HCT116 (cell line): ENCODE measurements around the gene HOXB7. TPM values are rescaled to one million over a fixed set of nuclear protein-coding genes. Genes with fewer than 3 reads are reported as not detected.

ENCODE experiments used
- ATAC-seq: fragments of 200-7000 bp; cut with Tn5 transposase; 2 replicates; pipeline ENCODE4 v1.9.1; 2020; ENCODE audit warnings: mild to moderate bottlenecking, moderate library complexity
- BruUV-seq: library from RNA; stranded (reverse); fragments of 400-500 nt; replicated peaks from 2 replicates; lab custom pipeline; 2021; lab: Mats Ljungman, UMichigan
- CTCF ChIA-PET: fragments of 300-600 bp; sonication (Branson Sonifier 250); formaldehyde crosslinking; loops from one replicate; lab custom pipeline; 2021; ENCODE audit warnings: antibody characterized with exemption; lab: Charles Lee
- POLR2A ChIA-PET: fragments of 300-600, 350-600 bp; sonication (Branson Sonifier 250); formaldehyde crosslinking; loops from one replicate; lab custom pipeline; 2021; ENCODE audit warnings: antibody characterized with exemption; lab: Charles Lee
- RAD21 ChIA-PET, 2 experiments: fragments of 300-600 bp; sonication (Branson Sonifier 250); formaldehyde crosslinking; loops; one replicate each; lab custom pipeline; 2023; ENCODE audit warnings: low total read pairs in 2 of 2; ENCODE audit not compliant: uncharacterized antibody in 2 of 2, unreplicated experiment in 2 of 2, low non-redundant PET in 1 of 2; lab: Charles Lee
- DNase-seq: peaks from one replicate; pipeline ENCODE4 v3.0.0-alpha.2; 2010; ENCODE audit warnings: low read depth, low spot score
- H2AFZ ChIP-seq: fragments of 200-600 bp; shearing (Covaris generic), sonication (generic); 2 replicates; pipeline ENCODE4 v1.6.1; 2017; ENCODE audit warnings: low read depth, mixed run types, mixed read lengths, antibody characterized with exemption, low read length; ENCODE audit not compliant: poor library complexity, severe bottlenecking
- H3K27ac ChIP-seq: 2 replicates; pipeline ENCODE4 v1.5.1; 2012; ENCODE audit warnings: low read depth, low read length
- H3K27me3 ChIP-seq: fragments of 200-600 bp; sonication (generic); 2 replicates; pipeline ENCODE4 v1.6.1; 2016; ENCODE audit warnings: mixed run types, low read length, mixed read lengths; ENCODE audit not compliant: insufficient read depth
- H3K36me3 ChIP-seq, 2 experiments: fragments of 200-500 bp in 1 of 2; fragments of 200-600 bp in 1 of 2; sonication (Bioruptor generic) in 1 of 2; sonication (generic) in 1 of 2; 2 replicates each; pipeline versions ENCODE4 v1.5.1 to v1.6.1; 2014 to 2016; ENCODE audit warnings: low read length in 2 of 2, inconsistent platforms in 1 of 2, mixed read lengths in 1 of 2, mixed run types in 1 of 2; ENCODE audit not compliant: insufficient read depth in 2 of 2, control insufficient read depth in 1 of 2
- H3K4me1 ChIP-seq, 2 experiments: fragments of 200-600 bp in 1 of 2; sonication (generic) in 1 of 2; 2 replicates each; pipeline versions ENCODE4 v1.5.1 to v1.6.1; 2012 to 2017; ENCODE audit warnings: low read length in 2 of 2, inconsistent platforms in 1 of 2, mild to moderate bottlenecking in 1 of 2, mixed read lengths in 1 of 2, mixed run types in 1 of 2, moderate library complexity in 1 of 2; ENCODE audit not compliant: insufficient read depth in 2 of 2, control insufficient read depth in 1 of 2
- H3K4me2 ChIP-seq: fragments of 200-600 bp; sonication (generic); 2 replicates; pipeline ENCODE4 v1.6.1; 2017; ENCODE audit warnings: mixed run types, low read length, mixed read lengths
- H3K4me3 ChIP-seq, 2 experiments: fragments of 200-600 bp in 1 of 2; sonication (generic) in 1 of 2; replicated peaks in 1 of 2; 2 replicates each; pipeline ENCODE4 v1.5.1; 2011 to 2016; ENCODE audit warnings: low read length in 2 of 2, control low read depth in 1 of 2, low read depth in 1 of 2, mild to moderate bottlenecking in 1 of 2, mixed read lengths in 1 of 2, mixed run types in 1 of 2
- H3K79me2 ChIP-seq: fragments of 200-600 bp; sonication (generic); 2 replicates; pipeline ENCODE4 v1.6.1; 2017; ENCODE audit warnings: mild to moderate bottlenecking, mixed run types, low read length, moderate library complexity, mixed read lengths; ENCODE audit not compliant: insufficient read depth
- H3K9ac ChIP-seq: fragments of 200-600 bp; sonication (generic); 2 replicates; pipeline ENCODE4 v1.6.1; 2016; ENCODE audit warnings: low read length, mixed read lengths
- H3K9me2 ChIP-seq: fragments of 200-600 bp; sonication (generic), shearing (Covaris generic); 2 replicates; pipeline ENCODE4 v1.6.1; 2017; ENCODE audit warnings: mixed run types, mild to moderate bottlenecking, moderate library complexity; ENCODE audit not compliant: insufficient read depth
- H3K9me3 ChIP-seq, 2 experiments: fragments of 200-500 bp in 1 of 2; fragments of 200-600 bp in 1 of 2; sonication (Bioruptor generic) in 1 of 2; sonication (generic) in 1 of 2; 2 replicates each; pipeline ENCODE4 v1.6.1; 2014 to 2017; ENCODE audit warnings: low read length in 2 of 2, mixed read lengths in 2 of 2, inconsistent platforms in 1 of 2, low read depth in 1 of 2, mild to moderate bottlenecking in 1 of 2, mixed run types in 1 of 2, moderate library complexity in 1 of 2; ENCODE audit not compliant: control insufficient read depth in 1 of 2, insufficient read depth in 1 of 2
- H4K20me1 ChIP-seq: fragments of 200-600 bp; sonication (generic), shearing (Covaris generic); 2 replicates; pipeline ENCODE4 v1.6.1; 2017; ENCODE audit warnings: mixed run types, mild to moderate bottlenecking, moderate library complexity; ENCODE audit not compliant: insufficient read depth
- CEBPB ChIP-seq: IDR thresholded peaks from 2 replicates; pipeline ENCODE4 v1.6.1; 2012; ENCODE audit warnings: low read depth
- EGR1 ChIP-seq: IDR thresholded peaks from 2 replicates; pipeline ENCODE4 v1.6.1; 2012; ENCODE audit warnings: low read depth
- POLR2AphosphoS5 ChIP-seq: IDR thresholded peaks from 2 replicates; pipeline ENCODE4 v1.6.1; 2011; ENCODE audit warnings: mild to moderate bottlenecking, low read depth, low read length, moderate library complexity
- SP1 ChIP-seq: IDR thresholded peaks from 2 replicates; pipeline ENCODE4 v1.6.1; 2012; ENCODE audit warnings: low read depth
- TCF7L2 ChIP-seq: IDR thresholded peaks from 2 replicates; pipeline ENCODE4 v1.7.0; 2011; ENCODE audit warnings: borderline replicate concordance, inconsistent platforms; ENCODE audit not compliant: insufficient read depth, insufficient read length; ENCODE audit errors: extremely low read depth
- ZFX ChIP-seq: fragments of 450-650 bp; IDR thresholded peaks from 2 replicates; pipeline ENCODE4 v1.6.1; 2017
- ZNF274 ChIP-seq: fragments of 200-500 bp; sonication (Bioruptor generic); IDR thresholded peaks from 2 replicates; pipeline ENCODE4 v1.6.1; 2014; ENCODE audit warnings: mild to moderate bottlenecking, low read depth, low read length, inconsistent platforms
- intact Hi-C: fragments of 100-400 bp; cut with micrococcal nuclease; formaldehyde crosslinking; loops from 2 replicates; pipeline ENCODE4 v1.10.0; 2022
- total RNA-seq: library from RNA; stranded (reverse); gene quantifications from one replicate; pipeline ENCODE4 v1.2.1, GENCODE V29; 2021; ENCODE audit not compliant: unreplicated experiment
- TF ChIP-seq, protein P1 (sequence below): IDR thresholded peaks from 2 replicates; pipeline ENCODE4 v1.6.1; 2012

HOXB7 gene
- total RNA-seq, 1 experiment from 2014 or later = 33.6 TPM

DNA sequence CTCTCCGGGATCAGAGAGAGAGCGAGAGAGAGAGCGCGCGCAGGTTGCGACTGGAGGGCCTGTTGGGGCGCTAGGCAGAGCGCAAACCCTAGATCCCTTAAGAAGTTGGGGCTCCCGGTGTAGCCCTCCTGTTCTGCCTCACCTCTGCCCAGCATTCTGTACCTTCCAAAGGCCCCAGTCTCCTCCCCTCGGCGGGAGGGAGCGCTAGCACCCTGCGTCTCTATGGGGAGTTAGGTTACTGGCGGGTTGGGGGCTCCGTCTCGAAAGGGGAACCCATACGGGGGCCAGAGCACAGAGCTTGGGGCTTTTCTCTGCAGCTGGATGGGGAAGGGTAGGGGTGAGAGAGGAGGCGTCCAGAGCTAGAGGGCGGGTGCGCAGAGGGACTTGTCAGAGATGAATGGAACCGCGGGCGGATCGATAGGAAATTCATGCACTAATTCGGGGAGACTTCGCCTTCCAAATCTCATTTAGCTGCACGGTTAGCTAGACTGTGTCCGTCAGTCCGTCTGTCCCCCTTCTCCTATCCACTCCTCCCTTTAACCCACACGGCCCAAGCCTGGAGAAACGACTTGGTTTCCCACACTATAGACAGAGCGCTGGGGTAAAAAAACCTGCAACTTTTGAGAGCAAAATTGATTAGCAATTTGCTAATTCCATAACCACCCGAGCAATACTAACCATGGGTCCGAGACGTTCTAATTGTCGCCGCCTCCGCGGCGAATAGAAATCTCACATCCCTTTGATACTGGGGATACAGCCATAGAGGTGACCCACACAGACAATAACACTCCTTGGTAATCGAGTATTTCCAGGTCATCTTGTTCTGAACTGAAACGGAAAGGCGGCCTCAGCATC is 32.0 kb downstream of the HOXB7 start:
- Histone ChIP-seq H2AFZ (no peak overlapping the region), H3K27ac (peak overlapping the region; percentile 91), H3K4me2 (peak overlapping the region; percentile 98), H3K9me3 (no peaks in the 10 kb centered on the region), H3K79me2 (peaks cover 92% of the 10 kb centered on the region), H3K9ac (peak overlapping the region; percentile 63), H3K27me3 (no peaks in the 10 kb centered on the region), H3K36me3 (no peaks in the 10 kb centered on the region), H3K9me2 (no peaks in the 10 kb centered on the region), H4K20me1 (no peaks in the 10 kb centered on the region), H3K4me1 (peaks cover 11 to 36% of the 10 kb centered on the region in 2 experiments), H3K4me3 (peak overlapping the region; percentile 57 to 58)
- RAD21 ChIA-PET = no interaction called here
- POLR2A ChIA-PET = interaction anchor here (1.1 kb wide), 1 partner anchor 107 kb away, joined by 3 read pairs; no protein-coding TSS in a partner anchor
- BruUV-seq = TSS peak; percentile 61
- DNase-seq (no peak), ATAC-seq (peak; percentile 30)
- intact Hi-C loops = no loop called here
- TF ChIP-seq POLR2AphosphoS5 = peak; percentile 36; the same call in 1 of the 2 replicates
- TF ChIP-seq, protein P1, sequence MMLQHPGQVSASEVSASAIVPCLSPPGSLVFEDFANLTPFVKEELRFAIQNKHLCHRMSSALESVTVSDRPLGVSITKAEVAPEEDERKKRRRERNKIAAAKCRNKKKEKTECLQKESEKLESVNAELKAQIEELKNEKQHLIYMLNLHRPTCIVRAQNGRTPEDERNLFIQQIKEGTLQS = no peak
- TF ChIP-seq ZNF274 = no peak
- TF ChIP-seq CEBPB = no peak
- CTCF ChIA-PET = interaction anchor here (2.0 kb wide), 1 partner anchor 313 kb away, joined by 5 read pairs; no protein-coding TSS in a partner anchor

GRCh38 chr17:48577946-48578615 is 32.7 kb downstream of the HOXB7 start, which contains the start of gene HOXB4:
Gene HOXB4 (minus strand): TSS chr17:48578350. CDS start chr17:48578319, 31 bp downstream.
- no peaks in the 10 kb centered on the region for H3K36me3 ChIP-seq
- H3K27ac ChIP-seq = peak within 1 kb of the TSS; percentile 91
- ATAC-seq (peak; percentile 60), DNase-seq (no peak)
- peak within 1 kb of the TSS; percentile 57 to 58 for H3K4me3 ChIP-seq
- intact Hi-C loops = no loop called here
- H3K4me2 ChIP-seq = peak within 1 kb of the TSS; percentile 98
- no peaks in the 10 kb centered on the region for H4K20me1 ChIP-seq
- H3K9me3 ChIP-seq = no peaks in the 10 kb centered on the region
- RAD21 ChIA-PET = no interaction called here
- peak within 1 kb of the TSS; percentile 70 for H3K9ac ChIP-seq
- peaks cover 92% of the 10 kb centered on the region for H3K79me2 ChIP-seq
- no TSS peak for BruUV-seq
- H3K27me3 ChIP-seq = no peaks in the 10 kb centered on the region
- CTCF ChIA-PET = no interaction called here
- peaks cover 9 to 28% of the 10 kb centered on the region in 2 experiments for H3K4me1 ChIP-seq
- H2AFZ ChIP-seq = no peak within 1 kb of the TSS
- TF ChIP-seq SP1 (no peak), TCF7L2 (no peak), ZFX (peak; percentile 15; the same call in 1 of the 2 replicates), EGR1 (no peak)
- TF ChIP-seq, all 23 proteins: peak for 1
- POLR2A ChIA-PET = interaction anchor here (1.1 kb wide), 1 partner anchor 106 kb away, joined by 3 read pairs; no protein-coding TSS in a partner anchor
- no peaks in the 10 kb centered on the region for H3K9me2 ChIP-seq
